Activated T-cell treated with anti-CD3 and anti-CD28 coated beads, Interleukin-2, amount 50 U/mL, for 4 hours (primary cell): Measurements from ENCODE around the gene SYT2. TPM values are rescaled to one million over a fixed set of nuclear protein-coding genes. Genes with fewer than 3 reads are reported as not detected.
"Not testable (repeated sequence)": the region's sequence is repeated elsewhere in the genome, so short reads cannot be mapped to it uniquely, and the experiment has no call there.

Experiments
- ATAC-seq, 2 donors: fragments of 200-7000 bp; cut with Tn5 transposase; one replicate each; pipeline ENCODE4 v1.10.0; 2021
- DNase-seq: peaks from one replicate; pipeline ENCODE4 v3.0.0-alpha.2; 2020
- H3K27me3 Mint-ChIP-seq: one replicate; pipeline ENCODE4 v1.8.0; 2021; ENCODE audit warnings: low read depth, mixed read lengths
- H3K36me3 Mint-ChIP-seq: one replicate; pipeline ENCODE4 v1.8.0; 2022; ENCODE audit warnings: mixed read lengths; ENCODE audit not compliant: insufficient read depth
- H3K4me1 Mint-ChIP-seq: one replicate; pipeline ENCODE4 v1.8.0; 2021; ENCODE audit warnings: low read depth, mixed read lengths
- H3K4me3 Mint-ChIP-seq: one replicate; pipeline ENCODE4 v1.8.0; 2021; ENCODE audit warnings: mild to moderate bottlenecking, moderate library complexity, mixed read lengths
- H3K9me3 Mint-ChIP-seq: one replicate; pipeline ENCODE4 v1.8.0; 2021; ENCODE audit warnings: mixed read lengths
- total RNA-seq, 3 donors: library from RNA; stranded (reverse); gene quantifications; one replicate each; pipeline ENCODE4 v1.2.1, GENCODE V29; 2021

Gene SYT2
- total RNA-seq, 3 donors from 2014 or later = not detected

GRCh38 chr1:202553078-202553477, 157.2 kb downstream of the SYT2 start:
- ATAC-seq, H3K27me3 Mint-ChIP-seq, H3K36me3 Mint-ChIP-seq, H3K4me3 Mint-ChIP-seq, DNase-seq, H3K9me3 Mint-ChIP-seq, H3K4me1 Mint-ChIP-seq: not testable (repeated sequence)

GRCh38 chr1:202552615-202553014, 157.6 kb downstream of the SYT2 start:
- not testable (repeated sequence) for DNase-seq, ATAC-seq, H3K9me3 Mint-ChIP-seq, H3K4me3 Mint-ChIP-seq, H3K4me1 Mint-ChIP-seq, H3K27me3 Mint-ChIP-seq, H3K36me3 Mint-ChIP-seq

GRCh38 chr1:202551683-202552082, 158.6 kb downstream of the SYT2 start:
- ATAC-seq (no peak), DNase-seq (no peak)
- Mint-ChIP-seq H3K27me3 (no peaks in the 10 kb centered on the region), H3K4me3 (no peak overlapping the region), H3K36me3 (no peaks in the 10 kb centered on the region), H3K4me1 (no peaks in the 10 kb centered on the region), H3K9me3 (no peaks in the 10 kb centered on the region)

GRCh38 chr1:202550088-202550487, 160.2 kb downstream of the SYT2 start:
- not testable (repeated sequence) for DNase-seq, ATAC-seq, H3K9me3 Mint-ChIP-seq, H3K27me3 Mint-ChIP-seq, H3K4me1 Mint-ChIP-seq, H3K36me3 Mint-ChIP-seq, H3K4me3 Mint-ChIP-seq

GRCh38 chr1:202547215-202547614, 163.0 kb downstream of the SYT2 start:
- H3K9me3 Mint-ChIP-seq = no peaks in the 10 kb centered on the region
- DNase-seq (no peak), ATAC-seq (no peak)
- H3K4me3 Mint-ChIP-seq = no peak overlapping the region
- peaks cover 4% of the 10 kb centered on the region for H3K4me1 Mint-ChIP-seq
- no peaks in the 10 kb centered on the region for H3K36me3 Mint-ChIP-seq
- H3K27me3 Mint-ChIP-seq = no peaks in the 10 kb centered on the region

- H3K9me3 Mint-ChIP-seq, H3K4me3 Mint-ChIP-seq, DNase-seq, H3K27me3 Mint-ChIP-seq, ATAC-seq, H3K36me3 Mint-ChIP-seq, H3K4me1 Mint-ChIP-seq: not testable (repeated sequence)
Observed at GRCh38 chr1:202546796-202547195, 163.5 kb downstream of the SYT2 start.

GRCh38 chr1:202546377-202546776, 163.9 kb downstream of the SYT2 start:
- H3K9me3 Mint-ChIP-seq, ATAC-seq, H3K4me1 Mint-ChIP-seq, H3K27me3 Mint-ChIP-seq, DNase-seq, H3K36me3 Mint-ChIP-seq, H3K4me3 Mint-ChIP-seq: not testable (repeated sequence)

- H3K9me3 Mint-ChIP-seq, H3K27me3 Mint-ChIP-seq, ATAC-seq, DNase-seq, H3K4me1 Mint-ChIP-seq, H3K36me3 Mint-ChIP-seq, H3K4me3 Mint-ChIP-seq: not testable (repeated sequence)
Observed at GRCh38 chr1:202545647-202546303, 164.5 kb downstream of the SYT2 start.

GRCh38 chr1:202544766-202545449, 165.3 kb downstream of the SYT2 start:
- not testable (repeated sequence) for H3K4me1 Mint-ChIP-seq, H3K27me3 Mint-ChIP-seq, ATAC-seq, H3K4me3 Mint-ChIP-seq, DNase-seq, H3K9me3 Mint-ChIP-seq, H3K36me3 Mint-ChIP-seq

- H3K4me3 Mint-ChIP-seq, ATAC-seq, DNase-seq, H3K27me3 Mint-ChIP-seq, H3K9me3 Mint-ChIP-seq, H3K4me1 Mint-ChIP-seq: not testable (repeated sequence)
- peaks cover 10% of the 10 kb centered on the region for H3K36me3 Mint-ChIP-seq
Observed at GRCh38 chr1:202543537-202543936, 166.7 kb downstream of the SYT2 start.

- H3K4me3 Mint-ChIP-seq, DNase-seq, H3K9me3 Mint-ChIP-seq, ATAC-seq, H3K27me3 Mint-ChIP-seq, H3K4me1 Mint-ChIP-seq: not testable (repeated sequence)
- peaks cover 10% of the 10 kb centered on the region for H3K36me3 Mint-ChIP-seq
Observed at GRCh38 chr1:202542415-202542814, 167.8 kb downstream of the SYT2 start.

GRCh38 chr1:202540858-202541257, 169.4 kb downstream of the SYT2 start:
- not testable (repeated sequence) for H3K4me3 Mint-ChIP-seq, H3K4me1 Mint-ChIP-seq, DNase-seq, H3K27me3 Mint-ChIP-seq, ATAC-seq, H3K9me3 Mint-ChIP-seq
- peaks cover 10% of the 10 kb centered on the region for H3K36me3 Mint-ChIP-seq

Other genes with a start within 250 kb of the SYT2 start
- gene KDM5B, start 98.0 kb upstream of the SYT2 start, total RNA-seq = 10 to 100 TPM; 19.4 to 36.0 (median 28.9) TPM
- under 1 TPM in 1 of 3 donors, not detected in 2; 0.48 TPM for gene PCAT6, start 100.5 kb upstream of the SYT2 start, total RNA-seq
- 10 to 100 TPM in 2 of 3 donors, 1 to 10 TPM in 1; 9.7 to 10.3 (median 10.2) TPM for gene RABIF, start 178.7 kb upstream of the SYT2 start, total RNA-seq
- 10 to 100 TPM; 31.1 to 32.5 (median 32.3) TPM for gene KLHL12, start 216.8 kb upstream of the SYT2 start, total RNA-seq
- 10 to 100 TPM; 85.7 to 94.1 (median 90.7) TPM for gene ADIPOR1, start 247.9 kb upstream of the SYT2 start, total RNA-seq